ENCODE measurements around the gene TEDDM1. TPM values are rescaled to one million over a fixed set of nuclear protein-coding genes. Genes with fewer than 3 reads are reported as not detected.
"Not testable (repeated sequence)": the region's sequence is repeated elsewhere in the genome, so short reads cannot be mapped to it uniquely, and the experiment has no call there.

Gene TEDDM1
- not detected for total RNA-seq
- long read RNA-seq: 0 reads

- intact Hi-C loops (cut with micrococcal nuclease): no loop called here
- DNase-seq: no peak
Measured at GRCh38 chr1:182400567-182400966, at the start of gene TEDDM1. TSS of gene TEDDM1 (minus strand) at chr1:182400667. CDS start at chr1:182400485, 182 bp downstream.

GRCh38 chr1:182450087-182450486 is 49.6 kb upstream of the TEDDM1 start, which contains the start of gene RGSL1:
TSS of gene RGSL1 (plus strand) at chr1:182450146. CDS start at chr1:182450166, 20 bp downstream.
- no peak for DNase-seq
- ATAC-seq: no peak
- intact Hi-C loops (cut with micrococcal nuclease): no loop called here

More at GRCh38 chr1:182400567-182400966, at the start of gene TEDDM1:
- ATAC-seq: no peak

- DNase-seq (no peak), ATAC-seq (no peak)
- intact Hi-C loops (cut with micrococcal nuclease): loop anchor here (10.0 kb wide), 2 partner anchors 147 to 337 kb away; partner anchors contain the start of gene NPL
Measured at GRCh38 chr1:182447660-182448059, 47.2 kb upstream of the TEDDM1 start.

- DNase-seq, ATAC-seq: not testable (repeated sequence)
- intact Hi-C loops (cut with micrococcal nuclease): loop anchor here (10.0 kb wide), 2 partner anchors 148 to 338 kb away; partner anchors contain the start of gene NPL
Measured at GRCh38 chr1:182447124-182447523, 46.7 kb upstream of the TEDDM1 start.

GRCh38 chr1:182446033-182446669 is 45.7 kb upstream of the TEDDM1 start:
- DNase-seq: no peak
- peak; percentile 46 for ATAC-seq
- intact Hi-C loops (cut with micrococcal nuclease): loop anchor here (10.0 kb wide), 2 partner anchors 149 to 339 kb away; partner anchors contain the start of gene NPL

GRCh38 chr1:182444497-182444896 is 44.0 kb upstream of the TEDDM1 start:
- no peak for DNase-seq
- intact Hi-C loops (cut with micrococcal nuclease): loop anchor here (10.0 kb wide), 2 partner anchors 150 to 340 kb away; partner anchors contain the start of gene NPL
- ATAC-seq: no peak

GRCh38 chr1:182442333-182442732 is 41.9 kb upstream of the TEDDM1 start:
- ATAC-seq (no peak), DNase-seq (no peak)
- intact Hi-C loops (cut with micrococcal nuclease): loop anchor here (10.0 kb wide), 2 partner anchors 152 to 342 kb away; partner anchors contain the start of gene NPL

- intact Hi-C loops (cut with micrococcal nuclease): loop anchor here (10.0 kb wide), 2 partner anchors 153 to 343 kb away; partner anchors contain the start of gene NPL
- ATAC-seq (no peak), DNase-seq (no peak)
Measured at GRCh38 chr1:182441719-182442118, 41.3 kb upstream of the TEDDM1 start.

- no peak for ATAC-seq
- intact Hi-C loops (cut with micrococcal nuclease): no loop called here
- DNase-seq: no peak
Measured at GRCh38 chr1:182438326-182438725, 37.9 kb upstream of the TEDDM1 start.

GRCh38 chr1:182433580-182433979 is 33.1 kb upstream of the TEDDM1 start:
- intact Hi-C loops (cut with micrococcal nuclease): no loop called here
- DNase-seq: no peak
- no peak for ATAC-seq

GRCh38 chr1:182431278-182431677 is 30.8 kb upstream of the TEDDM1 start:
- intact Hi-C loops (cut with micrococcal nuclease): no loop called here
- DNase-seq: no peak
- no peak for ATAC-seq

GRCh38 chr1:182430263-182431068 is 30.0 kb upstream of the TEDDM1 start:
- no peak for ATAC-seq
- DNase-seq: no peak

GRCh38 chr1:182428043-182428442 is 27.6 kb upstream of the TEDDM1 start:
- DNase-seq (no peak), ATAC-seq (no peak)
- intact Hi-C loops (cut with micrococcal nuclease): no loop called here

More at GRCh38 chr1:182430263-182431068, 30.0 kb upstream of the TEDDM1 start:
- intact Hi-C loops (cut with micrococcal nuclease): no loop called here

GRCh38 chr1:182426442-182427430 is 26.3 kb upstream of the TEDDM1 start:
- ATAC-seq (no peak), DNase-seq (no peak)
- intact Hi-C loops (cut with micrococcal nuclease): no loop called here

- intact Hi-C loops (cut with micrococcal nuclease): no loop called here
- ATAC-seq (no peak), DNase-seq (no peak)
Measured at GRCh38 chr1:182415789-182416188, 15.3 kb upstream of the TEDDM1 start.

GRCh38 chr1:182413969-182414368 is 13.5 kb upstream of the TEDDM1 start:
- ATAC-seq: no peak
- intact Hi-C loops (cut with micrococcal nuclease): no loop called here
- no peak for DNase-seq

GRCh38 chr1:182413486-182413885 is 13.0 kb upstream of the TEDDM1 start:
- intact Hi-C loops (cut with micrococcal nuclease): no loop called here
- DNase-seq (no peak), ATAC-seq (no peak)

- peak; percentile 97 for ATAC-seq
- intact Hi-C loops (cut with micrococcal nuclease): no loop called here
- DNase-seq: no peak
Measured at GRCh38 chr1:182410620-182411273, 10.3 kb upstream of the TEDDM1 start.

Data from left ventricle myocardium superior (tissue), 1 donor.